Measurements from ENCODE around the gene TMEM214. TPM values are rescaled to one million over a fixed set of nuclear protein-coding genes. Genes with fewer than 3 reads are reported as not detected.

The TMEM214 gene
- total RNA-seq, 1 donor from 2014 or later, result 93.5 TPM

DNA sequence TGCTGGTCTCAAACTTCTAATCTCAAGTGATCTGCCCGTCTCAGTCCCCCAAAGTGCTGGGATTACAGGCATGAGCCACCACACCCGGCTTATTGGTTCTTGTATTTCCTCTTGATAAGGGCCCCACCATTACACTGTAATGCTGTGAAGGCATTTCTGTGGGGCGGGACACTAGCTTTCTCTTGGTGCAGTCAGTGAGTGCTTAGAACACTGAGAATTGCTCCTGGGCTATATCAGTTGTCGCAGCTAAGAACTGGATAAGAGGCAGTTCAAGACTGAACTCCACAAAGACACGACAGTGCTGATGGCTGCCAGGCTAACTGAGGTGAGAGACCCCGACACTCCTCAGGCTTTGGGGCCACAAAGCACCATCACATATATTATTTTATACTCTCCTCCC is 55.9 kb downstream of the TMEM214 start:
- Histone ChIP-seq H3K27ac (ENCODE audit: low read depth, low read length) (no peak overlapping the region), H3K9me3 (ENCODE audit: insufficient read depth, low read depth, low read length) (no peaks in the 10 kb centered on the region), H3K9ac (ENCODE audit: low read length) (no peak overlapping the region), H3K36me3 (ENCODE audit: insufficient read depth, low read length) (no peaks in the 10 kb centered on the region), H2AFZ (ENCODE audit: low read depth, low read length) (no peak overlapping the region), H3K4me1 (ENCODE audit: insufficient read depth, low read length) (peaks cover 19% of the 10 kb centered on the region), H3K27me3 (ENCODE audit: insufficient read depth, low read length) (no peaks in the 10 kb centered on the region), H3K4me2 (ENCODE audit: low read length) (no peak overlapping the region), H3K4me3 (ENCODE audit: insufficient read depth, low read depth, low read length) (no peak overlapping the region), H3K79me2 (ENCODE audit: insufficient read depth, low read length) (no peaks in the 10 kb centered on the region), H4K20me1 (ENCODE audit: insufficient read depth, low read length) (peaks cover 3% of the 10 kb centered on the region)
- H3K27me3 Mint-ChIP-seq (ENCODE audit: low read depth, unreplicated experiment), result peaks cover 22% of the 10 kb centered on the region
- no peaks in the 10 kb centered on the region for H3K36me3 Mint-ChIP-seq (ENCODE audit: low read depth, unreplicated experiment)
- no peak for TF ChIP-seq EZH2 (IDR thresholded peaks at IDR 0.05; ENCODE audit: insufficient read depth, low read length)
- TF ChIP-seq CTCF (IDR thresholded peaks at IDR 0.05; ENCODE audit: insufficient read depth, low read depth, low read length), result no peak
- FAIRE-seq (no peak), DNase-seq (ENCODE audit: low read depth) (no peak)
- H3K9me3 Mint-ChIP-seq (ENCODE audit: unreplicated experiment), result peaks cover 1% of the 10 kb centered on the region
- H3K4me1 Mint-ChIP-seq (ENCODE audit: low read depth, unreplicated experiment), result no peaks in the 10 kb centered on the region
- H3K27ac Mint-ChIP-seq (ENCODE audit: unreplicated experiment), result peak overlapping the region; percentile 18
- H3K4me3 Mint-ChIP-seq (ENCODE audit: unreplicated experiment), result no peak overlapping the region

DNA sequence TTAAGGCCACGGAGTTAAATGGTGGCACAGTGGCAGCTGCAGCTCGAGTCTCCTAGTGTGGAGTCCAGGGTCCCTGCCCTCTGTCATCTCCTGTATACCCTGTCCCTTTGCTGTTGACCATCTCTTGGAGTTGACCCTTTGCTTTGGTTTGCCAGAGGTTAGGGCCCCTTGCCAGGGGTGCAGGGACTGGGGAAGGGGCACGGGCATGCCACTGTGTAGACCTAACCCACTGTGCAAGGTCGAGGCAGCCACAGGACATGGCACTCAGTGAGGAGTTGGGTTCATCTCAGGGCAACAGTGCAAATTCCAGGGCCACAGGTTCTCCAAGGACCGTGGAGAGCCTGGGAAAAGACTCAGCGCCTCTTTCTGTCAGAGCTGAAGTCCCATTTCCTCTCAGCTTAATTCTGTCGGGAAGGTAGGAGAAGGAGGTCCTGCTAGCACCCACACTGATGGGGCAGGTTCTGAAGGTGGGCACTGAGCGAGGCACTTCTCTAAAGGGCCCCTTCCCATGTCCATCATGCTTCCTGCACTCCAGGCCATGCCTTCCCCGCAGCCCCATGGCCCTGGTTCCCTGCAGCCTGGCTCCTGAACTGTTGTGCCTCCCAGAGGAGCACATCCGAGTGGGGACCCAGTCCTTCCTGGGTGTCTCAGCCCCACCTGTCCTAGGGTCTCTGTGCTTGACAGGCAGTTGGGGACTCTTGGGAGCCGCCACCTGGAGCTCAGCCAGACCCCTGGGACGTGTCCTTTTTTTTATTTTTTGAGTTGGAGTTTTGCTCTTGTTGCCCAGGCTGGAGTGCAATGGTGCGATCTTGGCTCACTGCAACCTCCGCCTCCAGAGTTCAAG is 56.6 kb downstream of the TMEM214 start:
- H2AFZ ChIP-seq (ENCODE audit: low read depth, low read length), result no peak overlapping the region
- no peaks in the 10 kb centered on the region for H3K79me2 ChIP-seq (ENCODE audit: insufficient read depth, low read length)
- peaks cover 19% of the 10 kb centered on the region for H3K4me1 ChIP-seq (ENCODE audit: insufficient read depth, low read length)
- Mint-ChIP-seq H3K9me3 (ENCODE audit: unreplicated experiment) (peaks cover 2% of the 10 kb centered on the region), H3K36me3 (ENCODE audit: low read depth, unreplicated experiment) (no peaks in the 10 kb centered on the region), H3K4me1 (ENCODE audit: low read depth, unreplicated experiment) (no peaks in the 10 kb centered on the region), H3K27ac (ENCODE audit: unreplicated experiment) (no peak overlapping the region), H3K4me3 (ENCODE audit: unreplicated experiment) (no peak overlapping the region), H3K27me3 (ENCODE audit: low read depth, unreplicated experiment) (peaks cover 24% of the 10 kb centered on the region)
- no peak overlapping the region for H3K4me3 ChIP-seq (ENCODE audit: insufficient read depth, low read depth, low read length)
- H3K9me3 ChIP-seq (ENCODE audit: insufficient read depth, low read depth, low read length), result no peaks in the 10 kb centered on the region
- peaks cover 3% of the 10 kb centered on the region for H4K20me1 ChIP-seq (ENCODE audit: insufficient read depth, low read length)
- no peaks in the 10 kb centered on the region for H3K36me3 ChIP-seq (ENCODE audit: insufficient read depth, low read length)
- H3K27ac ChIP-seq (ENCODE audit: low read depth, low read length), result no peak overlapping the region
- DNase-seq (ENCODE audit: low read depth) (no peak), FAIRE-seq (no peak)
- no peaks in the 10 kb centered on the region for H3K27me3 ChIP-seq (ENCODE audit: insufficient read depth, low read length)
- no peak overlapping the region for H3K4me2 ChIP-seq (ENCODE audit: low read length)
- TF ChIP-seq EZH2 (IDR thresholded peaks at IDR 0.05; ENCODE audit: insufficient read depth, low read length), result no peak
- TF ChIP-seq CTCF (IDR thresholded peaks at IDR 0.05; ENCODE audit: insufficient read depth, low read depth, low read length), result no peak
- H3K9ac ChIP-seq (ENCODE audit: low read length), result no peak overlapping the region

Other genes starting within 250 kb of the TMEM214 start
- 0.75 and 2.7 TPM in 2 replicates for gene CENPA, start 246.9 kb upstream of the TMEM214 start, total RNA-seq
- 1.2 and 2.9 TPM in 2 replicates for gene DPYSL5, start 184.8 kb upstream of the TMEM214 start, total RNA-seq
- gene MAPRE3, start 62.3 kb upstream of the TMEM214 start, total RNA-seq, result 27.0 and 29.0 TPM in 2 replicates
- gene AGBL5, start 18.7 kb downstream of the TMEM214 start, total RNA-seq, result 19.9 and 20.7 TPM in 2 replicates
- gene OST4, start 38.7 kb downstream of the TMEM214 start, total RNA-seq, result 395 and 419 TPM in 2 replicates
- 0.95 and 1.2 TPM in 2 replicates for gene EMILIN1, start 45.6 kb downstream of the TMEM214 start, total RNA-seq
- 0.94 and 0.95 TPM in 2 replicates for gene KHK, start 53.8 kb downstream of the TMEM214 start, total RNA-seq
- gene CGREF1, start 86.2 kb downstream of the TMEM214 start, total RNA-seq, result 1.8 and 3.0 TPM in 2 replicates
- not detected in 2 replicates for gene ABHD1, start 90.8 kb downstream of the TMEM214 start, total RNA-seq
- 48.9 and 49.2 TPM in 2 replicates for gene PREB, start 101.7 kb downstream of the TMEM214 start, total RNA-seq
- gene PRR30, start 106.4 kb downstream of the TMEM214 start, total RNA-seq, result not detected in 2 replicates
- gene TCF23, start 116.0 kb downstream of the TMEM214 start, total RNA-seq, result not detected in 2 replicates
- 62.9 and 66.9 TPM in 2 replicates for gene ATRAID, start 179.1 kb downstream of the TMEM214 start, total RNA-seq
- 43.9 and 54.0 TPM in 2 replicates for gene SLC5A6, start 179.3 kb downstream of the TMEM214 start, total RNA-seq
- gene CAD, start 184.4 kb downstream of the TMEM214 start, total RNA-seq, result 50.7 and 51.2 TPM in 2 replicates
- gene SLC30A3, start 230.1 kb downstream of the TMEM214 start, total RNA-seq, result 0.16 and 0.34 TPM in 2 replicates
- not detected in 2 replicates for gene DNAJC5G, start 242.5 kb downstream of the TMEM214 start, total RNA-seq
- gene TRIM54, start 249.5 kb downstream of the TMEM214 start, total RNA-seq, result not detected in 2 replicates